Sigmoid colon (tissue), 4 donors: ENCODE results near the gene H3-3A.

Experiments used
- CTCF ChIP-seq, 4 experiments: fragments of 450-650 bp in 3 of 4; fragments of 200-600 bp in 1 of 4; IDR thresholded peaks; one replicate each; pipeline ENCODE4 v1.5.1; 2016 to 2019; ENCODE audit warnings: antibody characterized with exemption in 4 of 4, mild to moderate bottlenecking in 3 of 4, moderate library complexity in 2 of 4
- EP300 ChIP-seq, 4 donors: sonication (generic); formaldehyde crosslinking; IDR thresholded peaks; one replicate each; pipeline ENCODE4 v1.6.1; 2017; ENCODE audit warnings: antibody characterized with exemption in 4 of 4
- POLR2A ChIP-seq, 2 donors: fragments of 450-650 bp; IDR thresholded peaks; one replicate each; pipeline ENCODE4 v1.6.1; 2016; ENCODE audit warnings: antibody characterized with exemption in 2 of 2, mild to moderate bottlenecking in 2 of 2, moderate library complexity in 2 of 2
- POLR2AphosphoS5 ChIP-seq, 4 donors: sonication (generic); formaldehyde crosslinking; IDR thresholded peaks; one replicate each; pipeline ENCODE4 v1.6.1; 2017; ENCODE audit warnings: antibody characterized with exemption in 4 of 4

- TF ChIP-seq CTCF (IDR thresholded peaks at IDR 0.05): no peak
- TF ChIP-seq POLR2A (IDR thresholded peaks at IDR 0.05): no peak
- TF ChIP-seq EP300 (IDR thresholded peaks at IDR 0.05): no peak
- TF ChIP-seq POLR2AphosphoS5 (IDR thresholded peaks at IDR 0.05): no peak
Measured at GRCh38 chr1:226120398-226120797, 57.9 kb downstream of the H3-3A start.
